ENCODE measurements around the gene SEMA5B. TPM values are rescaled to one million over a fixed set of nuclear protein-coding genes. Genes with fewer than 3 reads are reported as not detected.

Gene SEMA5B
- total RNA-seq, 1 donor from 2014 or later, result 1.0 TPM

DNA sequence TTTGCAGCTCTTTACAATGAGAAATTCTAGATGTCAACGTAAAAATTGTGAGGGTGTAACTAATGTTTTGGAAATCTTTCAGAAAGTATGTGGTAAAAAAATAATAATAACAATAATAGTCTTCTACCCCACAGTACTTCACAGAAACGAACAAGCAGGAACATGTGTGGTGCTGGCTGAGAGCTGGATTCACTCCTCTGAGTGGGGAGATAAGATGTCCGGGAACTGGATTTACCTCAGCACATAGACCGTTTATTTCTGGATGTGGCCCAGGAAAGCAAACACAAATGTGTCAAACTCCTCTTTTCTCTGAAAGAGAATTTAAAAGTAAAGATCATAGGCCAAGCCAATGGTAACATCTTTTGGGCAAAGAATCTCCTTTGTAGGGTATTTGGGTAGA lies 129.3 kb downstream of the SEMA5B start:
- H3K36me3 Mint-ChIP-seq (ENCODE audit: low read depth, unreplicated experiment), result no peaks in the 10 kb centered on the region
- H4K20me1 ChIP-seq (ENCODE audit: insufficient read depth, low read length), result no peaks in the 10 kb centered on the region
- H3K9me3 ChIP-seq (ENCODE audit: insufficient read depth, low read depth, low read length), result no peaks in the 10 kb centered on the region
- H3K4me1 ChIP-seq (ENCODE audit: insufficient read depth, low read length), result no peaks in the 10 kb centered on the region
- H3K27me3 Mint-ChIP-seq (ENCODE audit: low read depth, unreplicated experiment), result peaks cover 13% of the 10 kb centered on the region
- H3K27ac ChIP-seq (ENCODE audit: low read depth, low read length), result no peak overlapping the region
- DNase-seq (ENCODE audit: low read depth) (no peak), FAIRE-seq (no peak)
- peaks cover 7% of the 10 kb centered on the region for H3K4me1 Mint-ChIP-seq (ENCODE audit: low read depth, unreplicated experiment)
- no peaks in the 10 kb centered on the region for H3K9me3 Mint-ChIP-seq (ENCODE audit: unreplicated experiment)
- peaks cover 13% of the 10 kb centered on the region for H3K27me3 ChIP-seq (ENCODE audit: insufficient read depth, low read length)
- TF ChIP-seq, protein P1, sequence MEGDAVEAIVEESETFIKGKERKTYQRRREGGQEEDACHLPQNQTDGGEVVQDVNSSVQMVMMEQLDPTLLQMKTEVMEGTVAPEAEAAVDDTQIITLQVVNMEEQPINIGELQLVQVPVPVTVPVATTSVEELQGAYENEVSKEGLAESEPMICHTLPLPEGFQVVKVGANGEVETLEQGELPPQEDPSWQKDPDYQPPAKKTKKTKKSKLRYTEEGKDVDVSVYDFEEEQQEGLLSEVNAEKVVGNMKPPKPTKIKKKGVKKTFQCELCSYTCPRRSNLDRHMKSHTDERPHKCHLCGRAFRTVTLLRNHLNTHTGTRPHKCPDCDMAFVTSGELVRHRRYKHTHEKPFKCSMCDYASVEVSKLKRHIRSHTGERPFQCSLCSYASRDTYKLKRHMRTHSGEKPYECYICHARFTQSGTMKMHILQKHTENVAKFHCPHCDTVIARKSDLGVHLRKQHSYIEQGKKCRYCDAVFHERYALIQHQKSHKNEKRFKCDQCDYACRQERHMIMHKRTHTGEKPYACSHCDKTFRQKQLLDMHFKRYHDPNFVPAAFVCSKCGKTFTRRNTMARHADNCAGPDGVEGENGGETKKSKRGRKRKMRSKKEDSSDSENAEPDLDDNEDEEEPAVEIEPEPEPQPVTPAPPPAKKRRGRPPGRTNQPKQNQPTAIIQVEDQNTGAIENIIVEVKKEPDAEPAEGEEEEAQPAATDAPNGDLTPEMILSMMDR (IDR thresholded peaks at IDR 0.05; ENCODE audit: insufficient read depth, low read depth, low read length), result no peak
- no peak for TF ChIP-seq EZH2 (IDR thresholded peaks at IDR 0.05; ENCODE audit: insufficient read depth, low read length)
- H3K36me3 ChIP-seq (ENCODE audit: insufficient read depth, low read length), result no peaks in the 10 kb centered on the region
- no peak overlapping the region for H3K4me3 Mint-ChIP-seq (ENCODE audit: unreplicated experiment)
- no peak overlapping the region for H3K9ac ChIP-seq (ENCODE audit: low read length)
- no peak overlapping the region for H3K27ac Mint-ChIP-seq (ENCODE audit: unreplicated experiment)
- H3K4me2 ChIP-seq (ENCODE audit: low read length), result no peak overlapping the region
- H2AFZ ChIP-seq (ENCODE audit: low read depth, low read length), result no peak overlapping the region
- no peaks in the 10 kb centered on the region for H3K79me2 ChIP-seq (ENCODE audit: insufficient read depth, low read length)
- H3K4me3 ChIP-seq (ENCODE audit: insufficient read depth, low read depth, low read length), result no peak overlapping the region

DNA sequence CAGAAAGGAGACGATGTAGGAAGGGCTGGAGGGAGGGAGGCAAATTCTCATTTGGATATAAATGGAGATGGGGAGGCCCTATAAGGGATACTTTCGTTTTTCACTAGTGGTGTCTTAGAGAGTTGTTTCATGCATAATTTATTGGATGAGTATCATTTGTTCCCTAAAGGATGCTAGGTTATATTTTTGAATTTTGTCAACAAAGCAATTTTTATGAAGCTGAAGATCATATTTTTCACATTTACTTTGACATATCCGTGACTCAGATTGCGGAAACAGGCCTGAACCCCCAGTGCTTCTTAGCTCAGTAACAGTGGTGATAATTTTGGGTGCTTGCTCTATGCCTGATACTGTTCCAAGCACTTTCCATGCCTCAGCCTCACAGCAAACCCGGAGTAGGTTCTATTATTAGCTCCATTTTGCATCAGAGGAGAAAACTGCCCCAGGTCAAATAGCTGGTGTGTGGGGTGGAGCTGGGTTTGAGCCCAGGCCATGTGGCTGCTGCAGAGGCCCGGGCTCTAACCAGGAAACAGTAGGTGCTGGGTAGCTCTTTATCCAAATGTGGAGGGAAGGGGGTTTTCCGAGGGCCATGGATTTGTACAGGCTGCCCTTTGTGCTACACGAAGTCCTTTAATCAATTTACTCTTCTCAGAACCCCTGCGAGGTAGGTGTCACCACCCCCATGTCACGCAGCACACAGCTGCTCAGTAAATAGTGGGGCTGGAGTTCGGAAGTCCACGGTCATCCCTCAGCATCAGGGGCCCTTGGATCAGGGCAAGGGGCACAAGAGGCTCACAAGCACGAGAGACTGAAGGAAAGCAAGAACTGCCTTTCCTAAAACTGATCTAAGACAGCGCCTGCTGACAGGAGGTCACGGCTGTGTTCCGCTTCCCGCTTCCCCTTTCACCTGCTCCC lies 133.6 kb downstream of the SEMA5B start:
- H4K20me1 ChIP-seq (ENCODE audit: insufficient read depth, low read length), result no peaks in the 10 kb centered on the region
- H3K9me3 Mint-ChIP-seq (ENCODE audit: unreplicated experiment), result no peaks in the 10 kb centered on the region
- FAIRE-seq (no peak), DNase-seq (ENCODE audit: low read depth) (no peak)
- peaks cover 12% of the 10 kb centered on the region for H3K27me3 ChIP-seq (ENCODE audit: insufficient read depth, low read length)
- H3K4me3 ChIP-seq (ENCODE audit: insufficient read depth, low read depth, low read length), result no peak overlapping the region
- H2AFZ ChIP-seq (ENCODE audit: low read depth, low read length), result no peak overlapping the region
- no peaks in the 10 kb centered on the region for H3K36me3 ChIP-seq (ENCODE audit: insufficient read depth, low read length)
- H3K4me2 ChIP-seq (ENCODE audit: low read length), result no peak overlapping the region
- H3K27ac ChIP-seq (ENCODE audit: low read depth, low read length), result no peak overlapping the region
- H3K79me2 ChIP-seq (ENCODE audit: insufficient read depth, low read length), result no peaks in the 10 kb centered on the region
- no peaks in the 10 kb centered on the region for H3K4me1 ChIP-seq (ENCODE audit: insufficient read depth, low read length)
- no peak for TF ChIP-seq EZH2 (IDR thresholded peaks at IDR 0.05; ENCODE audit: insufficient read depth, low read length)
- TF ChIP-seq, protein P1 (IDR thresholded peaks at IDR 0.05; ENCODE audit: insufficient read depth, low read depth, low read length), result no peak
- H3K9ac ChIP-seq (ENCODE audit: low read length), result no peak overlapping the region
- no peak overlapping the region for H3K27ac Mint-ChIP-seq (ENCODE audit: unreplicated experiment)
- H3K4me1 Mint-ChIP-seq (ENCODE audit: low read depth, unreplicated experiment), result peaks cover 23% of the 10 kb centered on the region
- no peaks in the 10 kb centered on the region for H3K36me3 Mint-ChIP-seq (ENCODE audit: low read depth, unreplicated experiment)
- no peaks in the 10 kb centered on the region for H3K9me3 ChIP-seq (ENCODE audit: insufficient read depth, low read depth, low read length)
- H3K27me3 Mint-ChIP-seq (ENCODE audit: low read depth, unreplicated experiment), result peaks cover 10% of the 10 kb centered on the region
- no peak overlapping the region for H3K4me3 Mint-ChIP-seq (ENCODE audit: unreplicated experiment)

DNA sequence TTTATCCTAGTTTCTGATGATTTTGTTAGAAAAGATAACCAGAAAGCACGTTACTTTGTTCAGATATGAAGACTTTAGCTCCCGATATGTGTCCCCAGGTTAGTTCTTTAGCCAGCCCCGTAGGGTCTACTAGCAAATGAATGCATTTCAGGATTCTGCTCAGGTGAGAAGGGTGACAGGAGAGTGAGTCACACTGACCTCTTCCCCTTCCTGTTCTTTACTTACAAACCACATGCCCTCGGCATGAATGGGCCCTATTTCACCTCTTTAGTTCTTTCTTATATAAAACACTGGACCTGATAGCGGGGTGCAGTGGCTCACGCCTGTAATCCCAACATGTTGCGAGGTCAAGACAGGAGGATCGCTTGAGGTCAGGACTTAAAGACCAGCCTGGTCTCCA lies 134.3 kb downstream of the SEMA5B start:
- no peak overlapping the region for H3K4me3 Mint-ChIP-seq (ENCODE audit: unreplicated experiment)
- Histone ChIP-seq H3K27me3 (ENCODE audit: insufficient read depth, low read length) (peaks cover 5% of the 10 kb centered on the region), H3K9ac (ENCODE audit: low read length) (no peak overlapping the region), H3K4me1 (ENCODE audit: insufficient read depth, low read length) (no peaks in the 10 kb centered on the region), H2AFZ (ENCODE audit: low read depth, low read length) (no peak overlapping the region), H4K20me1 (ENCODE audit: insufficient read depth, low read length) (no peaks in the 10 kb centered on the region), H3K9me3 (ENCODE audit: insufficient read depth, low read depth, low read length) (no peaks in the 10 kb centered on the region), H3K4me3 (ENCODE audit: insufficient read depth, low read depth, low read length) (no peak overlapping the region), H3K27ac (ENCODE audit: low read depth, low read length) (no peak overlapping the region), H3K36me3 (ENCODE audit: insufficient read depth, low read length) (no peaks in the 10 kb centered on the region), H3K79me2 (ENCODE audit: insufficient read depth, low read length) (no peaks in the 10 kb centered on the region), H3K4me2 (ENCODE audit: low read length) (no peak overlapping the region)
- peaks cover 23% of the 10 kb centered on the region for H3K4me1 Mint-ChIP-seq (ENCODE audit: low read depth, unreplicated experiment)
- peaks cover 10% of the 10 kb centered on the region for H3K27me3 Mint-ChIP-seq (ENCODE audit: low read depth, unreplicated experiment)
- DNase-seq (ENCODE audit: low read depth) (no peak), FAIRE-seq (no peak)
- H3K36me3 Mint-ChIP-seq (ENCODE audit: low read depth, unreplicated experiment), result no peaks in the 10 kb centered on the region
- TF ChIP-seq, protein P1 (IDR thresholded peaks at IDR 0.05; ENCODE audit: insufficient read depth, low read depth, low read length), result no peak
- TF ChIP-seq EZH2 (IDR thresholded peaks at IDR 0.05; ENCODE audit: insufficient read depth, low read length), result no peak
- H3K9me3 Mint-ChIP-seq (ENCODE audit: unreplicated experiment), result no peaks in the 10 kb centered on the region
- no peak overlapping the region for H3K27ac Mint-ChIP-seq (ENCODE audit: unreplicated experiment)
